ENCODE data around the gene LCE1C. TPM values are rescaled to one million over a fixed set of nuclear protein-coding genes. Genes with fewer than 3 reads are reported as not detected.

LCE1C gene
- total RNA-seq, 1 experiment from 2014 or later: 1.9 TPM

- H3K4me3 Mint-ChIP-seq (ENCODE audit: unreplicated experiment): no peak overlapping the region
- peak; percentile 63 for DNase-seq (ENCODE audit: unreplicated experiment)
- peaks cover 41% of the 10 kb centered on the region for H3K4me1 Mint-ChIP-seq (ENCODE audit: insufficient read depth, unreplicated experiment)
- intact Hi-C loops (cut with micrococcal nuclease): no loop called here
- BruUV-seq (replicated peaks): no TSS peak
- H3K27me3 Mint-ChIP-seq (ENCODE audit: insufficient read depth, unreplicated experiment): no peaks in the 10 kb centered on the region
- TF ChIP-seq, protein P1, sequence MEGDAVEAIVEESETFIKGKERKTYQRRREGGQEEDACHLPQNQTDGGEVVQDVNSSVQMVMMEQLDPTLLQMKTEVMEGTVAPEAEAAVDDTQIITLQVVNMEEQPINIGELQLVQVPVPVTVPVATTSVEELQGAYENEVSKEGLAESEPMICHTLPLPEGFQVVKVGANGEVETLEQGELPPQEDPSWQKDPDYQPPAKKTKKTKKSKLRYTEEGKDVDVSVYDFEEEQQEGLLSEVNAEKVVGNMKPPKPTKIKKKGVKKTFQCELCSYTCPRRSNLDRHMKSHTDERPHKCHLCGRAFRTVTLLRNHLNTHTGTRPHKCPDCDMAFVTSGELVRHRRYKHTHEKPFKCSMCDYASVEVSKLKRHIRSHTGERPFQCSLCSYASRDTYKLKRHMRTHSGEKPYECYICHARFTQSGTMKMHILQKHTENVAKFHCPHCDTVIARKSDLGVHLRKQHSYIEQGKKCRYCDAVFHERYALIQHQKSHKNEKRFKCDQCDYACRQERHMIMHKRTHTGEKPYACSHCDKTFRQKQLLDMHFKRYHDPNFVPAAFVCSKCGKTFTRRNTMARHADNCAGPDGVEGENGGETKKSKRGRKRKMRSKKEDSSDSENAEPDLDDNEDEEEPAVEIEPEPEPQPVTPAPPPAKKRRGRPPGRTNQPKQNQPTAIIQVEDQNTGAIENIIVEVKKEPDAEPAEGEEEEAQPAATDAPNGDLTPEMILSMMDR (IDR thresholded peaks at IDR 0.05; ENCODE audit: unreplicated experiment): no peak
- CTCF ChIA-PET: interaction anchor here (0.6 to 4.6 kb wide), 6 partner anchors 10 to 383 kb away, joined by 3 to 57 read pairs (median 4); no protein-coding TSS in a partner anchor
- H3K27ac Mint-ChIP-seq (ENCODE audit: low read depth, unreplicated experiment): no peak overlapping the region
- H3K36me3 Mint-ChIP-seq (ENCODE audit: insufficient read depth, unreplicated experiment): no peaks in the 10 kb centered on the region
- POLR2A ChIA-PET: interaction anchor here (0.6 to 2.6 kb wide), 5 partner anchors 10 to 455 kb away, joined by 3 to 16 read pairs (median 5); partner anchors contain the start of gene LCE1E
- H3K9me3 Mint-ChIP-seq (ENCODE audit: unreplicated experiment): no peaks in the 10 kb centered on the region
These were observed 47.8 kb downstream of the LCE1C start for GRCh38 chr1:152758636-152759035.

- peaks cover 45% of the 10 kb centered on the region for H3K4me1 Mint-ChIP-seq (ENCODE audit: insufficient read depth, unreplicated experiment)
- H3K36me3 Mint-ChIP-seq (ENCODE audit: insufficient read depth, unreplicated experiment): no peaks in the 10 kb centered on the region
- ChIA-PET CTCF (interaction anchor here (0.6 to 4.6 kb wide), 6 partner anchors 11 to 382 kb away, joined by 3 to 57 read pairs (median 4); partner anchors contain the start of gene LCE1F), POLR2A (interaction anchor here (0.8 to 2.6 kb wide), 4 partner anchors 11 to 114 kb away, joined by 3 to 16 read pairs (median 7); no protein-coding TSS in a partner anchor)
- no peaks in the 10 kb centered on the region for H3K9me3 Mint-ChIP-seq (ENCODE audit: unreplicated experiment)
- no peak within 1 kb of the TSS for H3K4me3 Mint-ChIP-seq (ENCODE audit: unreplicated experiment)
- DNase-seq (ENCODE audit: unreplicated experiment): no peak
- H3K27me3 Mint-ChIP-seq (ENCODE audit: insufficient read depth, unreplicated experiment): no peaks in the 10 kb centered on the region
- TF ChIP-seq, protein P1 (IDR thresholded peaks at IDR 0.05; ENCODE audit: unreplicated experiment): no peak
- peak within 1 kb of the TSS; percentile 59 for H3K27ac Mint-ChIP-seq (ENCODE audit: low read depth, unreplicated experiment)
- BruUV-seq (replicated peaks): no TSS peak
- intact Hi-C loops (cut with micrococcal nuclease): no loop called here
These were observed 48.7 kb downstream of the LCE1C start, which contains the start of gene KPRP for GRCh38 chr1:152757747-152758146. Gene KPRP (plus strand): TSS chr1:152758025. CDS start chr1:152759589, 1,564 bp downstream.

- CTCF ChIA-PET: interaction anchor here (0.6 to 3.0 kb wide), 5 partner anchors 12 to 435 kb away, joined by 3 to 14 read pairs (median 4); no protein-coding TSS in a partner anchor
- H3K27me3 Mint-ChIP-seq (ENCODE audit: insufficient read depth, unreplicated experiment): no peaks in the 10 kb centered on the region
These were observed 49.6 kb downstream of the LCE1C start for GRCh38 chr1:152756872-152757271.

More at GRCh38 chr1:152756872-152757271, 49.6 kb downstream of the LCE1C start:
- TF ChIP-seq, protein P1 (IDR thresholded peaks at IDR 0.05; ENCODE audit: unreplicated experiment): no peak
- peak; percentile 79 for DNase-seq (ENCODE audit: unreplicated experiment)
- no TSS peak for BruUV-seq (replicated peaks)
- no peaks in the 10 kb centered on the region for H3K9me3 Mint-ChIP-seq (ENCODE audit: unreplicated experiment)
- peaks cover 46% of the 10 kb centered on the region for H3K4me1 Mint-ChIP-seq (ENCODE audit: insufficient read depth, unreplicated experiment)
- POLR2A ChIA-PET: interaction anchor here (0.7 to 1.2 kb wide), 5 partner anchors 10 to 115 kb away, joined by 3 to 4 read pairs (median 3); no protein-coding TSS in a partner anchor
- no peaks in the 10 kb centered on the region for H3K36me3 Mint-ChIP-seq (ENCODE audit: insufficient read depth, unreplicated experiment)
- H3K27ac Mint-ChIP-seq (ENCODE audit: low read depth, unreplicated experiment): no peak overlapping the region
- intact Hi-C loops (cut with micrococcal nuclease): no loop called here
- H3K4me3 Mint-ChIP-seq (ENCODE audit: unreplicated experiment): no peak overlapping the region

Other genes starting within 250 kb of the LCE1C start
- gene LCE3E, start 239.9 kb downstream of the LCE1C start, total RNA-seq (2022): not detected in 2 replicates
- 0.75 TPM in 1 of 2 replicates, not detected in the other for gene LCE3D, start 226.1 kb downstream of the LCE1C start, total RNA-seq (2022)
- gene LCE3C, start 206.4 kb downstream of the LCE1C start, total RNA-seq (2022): not detected in 2 replicates
- not detected in 2 replicates for gene LCE3B, start 192.8 kb downstream of the LCE1C start, total RNA-seq (2022)
- gene LCE3A, start 183.5 kb downstream of the LCE1C start, total RNA-seq (2022): not detected in 2 replicates
- gene LCE2D, start 143.3 kb downstream of the LCE1C start, total RNA-seq (2022): not detected in 2 replicates
- gene LCE2C, start 131.4 kb downstream of the LCE1C start, total RNA-seq (2022): not detected in 2 replicates
- gene LCE2B, start 120.5 kb downstream of the LCE1C start, total RNA-seq (2022): not detected in 2 replicates
- not detected in 2 replicates for gene LCE2A, start 108.3 kb downstream of the LCE1C start, total RNA-seq (2022)
- not detected in 2 replicates for gene LCE4A, start 98.5 kb downstream of the LCE1C start, total RNA-seq (2022)
- 0.12 and 0.25 TPM in 2 replicates for gene KPRP, start 48.6 kb downstream of the LCE1C start, total RNA-seq (2022)
- not detected in 2 replicates for gene LCE1F, start 31.5 kb downstream of the LCE1C start, total RNA-seq (2022)
- 1.3 and 1.9 TPM in 2 replicates for gene LCE1E, start 20.4 kb downstream of the LCE1C start, total RNA-seq (2022)
- gene LCE1D, start 9.9 kb downstream of the LCE1C start, total RNA-seq (2022): not detected in 2 replicates
- gene LCE1B, start 5.3 kb upstream of the LCE1C start, total RNA-seq (2022): 1.3 and 2.0 TPM in 2 replicates
- not detected in 2 replicates for gene LCE1A, start 20.8 kb upstream of the LCE1C start, total RNA-seq (2022)
- gene LCE6A, start 36.2 kb upstream of the LCE1C start, total RNA-seq (2022): not detected in 2 replicates
- gene LCE7A, start 53.3 kb upstream of the LCE1C start, total RNA-seq (2022): not detected in 2 replicates
- not detected in 2 replicates for gene SMCP, start 71.7 kb upstream of the LCE1C start, total RNA-seq (2022)
- 0.33 and 0.56 TPM in 2 replicates for gene IVL, start 101.9 kb upstream of the LCE1C start, total RNA-seq (2022)
- not detected in 2 replicates for gene SPRR5, start 140.6 kb upstream of the LCE1C start, total RNA-seq (2022)
- gene SPRR4, start 164.0 kb upstream of the LCE1C start, total RNA-seq (2022): not detected in 2 replicates
- not detected in 2 replicates for gene SPRR1A, start 177.4 kb upstream of the LCE1C start, total RNA-seq (2022)
- not detected in 2 replicates for gene SPRR3, start 195.1 kb upstream of the LCE1C start, total RNA-seq (2022)
- gene SPRR1B, start 224.6 kb upstream of the LCE1C start, total RNA-seq (2022): 3.5 and 4.0 TPM in 2 replicates
- 430 and 1,071 TPM in 2 replicates for gene SPRR2D, start 234.5 kb upstream of the LCE1C start, total RNA-seq (2022)

Data from MCF 10A (cell line).